HUDEP-2 (cell line): ENCODE measurements around the gene KLHL25.
"Not testable (repeated sequence)": the region's sequence is repeated elsewhere in the genome, so short reads cannot be mapped to it uniquely, and the experiment has no call there.

Experiments
- DNase-seq, 76 experiments: peaks; one replicate each; lab custom pipeline; 2025; ENCODE audit not compliant: unreplicated experiment in 76 of 76; lab: John Stamatoyannopoulos, UW

Gene KLHL25

GRCh38 chr15:85794598-85795336 lies at the start of gene KLHL25:
Gene KLHL25 (minus strand): TSS chr15:85794925. CDS start chr15:85769810, 25,115 bp downstream.
- peak in 75 of 76 experiments; percentile 20 to 91 (median 80) for DNase-seq

- no peak for DNase-seq
Observed at GRCh38 chr15:85840802-85841152, 46.1 kb upstream of the KLHL25 start.

- DNase-seq: peak in 69 of 76 experiments; percentile 8 to 74 (median 51)
Observed at GRCh38 chr15:85840079-85840801, 45.5 kb upstream of the KLHL25 start.

GRCh38 chr15:85839643-85840042 lies 44.9 kb upstream of the KLHL25 start:
- DNase-seq: no peak

GRCh38 chr15:85838655-85839054 lies 43.9 kb upstream of the KLHL25 start:
- no peak for DNase-seq

GRCh38 chr15:85837881-85838280 lies 43.2 kb upstream of the KLHL25 start:
- no peak for DNase-seq

GRCh38 chr15:85837011-85837433 lies 42.3 kb upstream of the KLHL25 start:
- peak in 2 of 76 experiments; percentile 4 to 15 for DNase-seq

- DNase-seq: no peak
Observed at GRCh38 chr15:85834651-85835050, 39.9 kb upstream of the KLHL25 start.

- no peak for DNase-seq
Observed at GRCh38 chr15:85832394-85832793, 37.7 kb upstream of the KLHL25 start.

- DNase-seq: peak in 22 of 76 experiments; percentile 1 to 39 (median 10)
Observed at GRCh38 chr15:85831415-85832113, 36.8 kb upstream of the KLHL25 start.

- not testable (repeated sequence) for DNase-seq
Observed at GRCh38 chr15:85829754-85830153, 35.0 kb upstream of the KLHL25 start.

- DNase-seq: no peak
Observed at GRCh38 chr15:85828874-85829273, 34.1 kb upstream of the KLHL25 start.

- no peak for DNase-seq
Observed at GRCh38 chr15:85828126-85828525, 33.4 kb upstream of the KLHL25 start.

- DNase-seq: no peak
Observed at GRCh38 chr15:85826756-85827515, 32.2 kb upstream of the KLHL25 start.

- DNase-seq: no peak
Observed at GRCh38 chr15:85825719-85826118, 31.0 kb upstream of the KLHL25 start.

GRCh38 chr15:85825118-85825517 lies 30.4 kb upstream of the KLHL25 start:
- DNase-seq: no peak

- no peak for DNase-seq
Observed at GRCh38 chr15:85821545-85821944, 26.8 kb upstream of the KLHL25 start.

GRCh38 chr15:85819938-85820337 lies 25.2 kb upstream of the KLHL25 start:
- DNase-seq: no peak

GRCh38 chr15:85813234-85813633 lies 18.5 kb upstream of the KLHL25 start:
- DNase-seq: no peak

- DNase-seq: no peak
Observed at GRCh38 chr15:85810075-85810474, 15.3 kb upstream of the KLHL25 start.

GRCh38 chr15:85805420-85805819 lies 10.7 kb upstream of the KLHL25 start:
- DNase-seq: no peak
